Mammary epithelial cell (primary cell): ENCODE measurements around the gene DAAM2.

Experiments
- EZH2 ChIP-seq: IDR thresholded peaks from 2 replicates; pipeline ENCODE4 v1.6.1; 2012; ENCODE audit warnings: low read length, inconsistent platforms, borderline replicate concordance
- TF ChIP-seq, protein P1 (sequence below), 2 donors: IDR thresholded peaks in 1 of 2; conservative IDR thresholded peaks in 1 of 2; 2 replicates each; pipeline ENCODE4 v1.5.1; 2011 to 2012; ENCODE audit warnings: inconsistent platforms in 2 of 2, low read length in 2 of 2, mild to moderate bottlenecking in 2 of 2, control low read depth in 1 of 2, low read depth in 1 of 2; ENCODE audit not compliant: insufficient read depth in 1 of 2; ENCODE audit errors: extremely low read depth in 1 of 2

DNA sequence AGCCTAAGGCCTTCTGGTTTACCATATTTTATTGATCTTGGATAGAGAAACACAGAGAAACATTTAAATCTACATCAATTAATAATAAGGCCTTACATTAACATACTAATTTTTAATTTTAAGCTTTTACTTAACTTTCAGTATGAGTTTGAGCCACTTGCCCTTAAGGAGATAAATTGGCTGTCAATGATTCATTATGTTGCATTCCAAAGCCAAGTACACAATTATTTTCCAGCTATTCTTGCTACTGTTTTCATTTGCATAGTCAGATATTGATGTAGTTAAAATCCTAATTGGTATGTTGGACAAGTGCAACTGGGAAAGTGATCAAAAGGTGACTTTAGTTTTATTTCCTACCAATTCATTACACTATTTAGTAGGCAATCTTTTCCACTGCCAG is 83.9 kb downstream of the DAAM2 start:
- TF ChIP-seq, protein P1, sequence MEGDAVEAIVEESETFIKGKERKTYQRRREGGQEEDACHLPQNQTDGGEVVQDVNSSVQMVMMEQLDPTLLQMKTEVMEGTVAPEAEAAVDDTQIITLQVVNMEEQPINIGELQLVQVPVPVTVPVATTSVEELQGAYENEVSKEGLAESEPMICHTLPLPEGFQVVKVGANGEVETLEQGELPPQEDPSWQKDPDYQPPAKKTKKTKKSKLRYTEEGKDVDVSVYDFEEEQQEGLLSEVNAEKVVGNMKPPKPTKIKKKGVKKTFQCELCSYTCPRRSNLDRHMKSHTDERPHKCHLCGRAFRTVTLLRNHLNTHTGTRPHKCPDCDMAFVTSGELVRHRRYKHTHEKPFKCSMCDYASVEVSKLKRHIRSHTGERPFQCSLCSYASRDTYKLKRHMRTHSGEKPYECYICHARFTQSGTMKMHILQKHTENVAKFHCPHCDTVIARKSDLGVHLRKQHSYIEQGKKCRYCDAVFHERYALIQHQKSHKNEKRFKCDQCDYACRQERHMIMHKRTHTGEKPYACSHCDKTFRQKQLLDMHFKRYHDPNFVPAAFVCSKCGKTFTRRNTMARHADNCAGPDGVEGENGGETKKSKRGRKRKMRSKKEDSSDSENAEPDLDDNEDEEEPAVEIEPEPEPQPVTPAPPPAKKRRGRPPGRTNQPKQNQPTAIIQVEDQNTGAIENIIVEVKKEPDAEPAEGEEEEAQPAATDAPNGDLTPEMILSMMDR (conservative IDR thresholded peaks at IDR 0.05 in 1 of 2, IDR thresholded peaks at IDR 0.05 in 1 of 2; ENCODE audit: extremely low read depth in 1 of 2, insufficient read depth in 1 of 2, low read depth in 1 of 2, low read length in 2 of 2), result no peak
- TF ChIP-seq EZH2, result no peak
